VCaP (cell line): ENCODE measurements around the gene ZNF599.
A peak's percentile ranks its signal among the peaks of the same experiment; 100 is the strongest.

Source experiments
- H3K27ac ChIP-seq: fragments of 450-650 bp; 2 replicates; pipeline ENCODE4 v1.5.1; 2017
- TF ChIP-seq, protein P1 (sequence below): fragments of 450-650 bp; conservative IDR thresholded peaks from 2 replicates; pipeline ENCODE4 v1.5.1; 2017; ENCODE audit warnings: mild to moderate bottlenecking, moderate library complexity

The ZNF599 gene

GRCh38 chr19:34774857-34775256 lies 1.8 kb upstream of the ZNF599 start:
- no peak overlapping the region for H3K27ac ChIP-seq
- TF ChIP-seq, protein P1, sequence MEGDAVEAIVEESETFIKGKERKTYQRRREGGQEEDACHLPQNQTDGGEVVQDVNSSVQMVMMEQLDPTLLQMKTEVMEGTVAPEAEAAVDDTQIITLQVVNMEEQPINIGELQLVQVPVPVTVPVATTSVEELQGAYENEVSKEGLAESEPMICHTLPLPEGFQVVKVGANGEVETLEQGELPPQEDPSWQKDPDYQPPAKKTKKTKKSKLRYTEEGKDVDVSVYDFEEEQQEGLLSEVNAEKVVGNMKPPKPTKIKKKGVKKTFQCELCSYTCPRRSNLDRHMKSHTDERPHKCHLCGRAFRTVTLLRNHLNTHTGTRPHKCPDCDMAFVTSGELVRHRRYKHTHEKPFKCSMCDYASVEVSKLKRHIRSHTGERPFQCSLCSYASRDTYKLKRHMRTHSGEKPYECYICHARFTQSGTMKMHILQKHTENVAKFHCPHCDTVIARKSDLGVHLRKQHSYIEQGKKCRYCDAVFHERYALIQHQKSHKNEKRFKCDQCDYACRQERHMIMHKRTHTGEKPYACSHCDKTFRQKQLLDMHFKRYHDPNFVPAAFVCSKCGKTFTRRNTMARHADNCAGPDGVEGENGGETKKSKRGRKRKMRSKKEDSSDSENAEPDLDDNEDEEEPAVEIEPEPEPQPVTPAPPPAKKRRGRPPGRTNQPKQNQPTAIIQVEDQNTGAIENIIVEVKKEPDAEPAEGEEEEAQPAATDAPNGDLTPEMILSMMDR = no peak

- H3K27ac ChIP-seq = peak overlapping the region; percentile 82; the same call in 1 of the 2 replicates
- TF ChIP-seq, protein P1 = no peak
Observed at GRCh38 chr19:34773555-34773864, 495 bp upstream of the ZNF599 start.

DNA sequence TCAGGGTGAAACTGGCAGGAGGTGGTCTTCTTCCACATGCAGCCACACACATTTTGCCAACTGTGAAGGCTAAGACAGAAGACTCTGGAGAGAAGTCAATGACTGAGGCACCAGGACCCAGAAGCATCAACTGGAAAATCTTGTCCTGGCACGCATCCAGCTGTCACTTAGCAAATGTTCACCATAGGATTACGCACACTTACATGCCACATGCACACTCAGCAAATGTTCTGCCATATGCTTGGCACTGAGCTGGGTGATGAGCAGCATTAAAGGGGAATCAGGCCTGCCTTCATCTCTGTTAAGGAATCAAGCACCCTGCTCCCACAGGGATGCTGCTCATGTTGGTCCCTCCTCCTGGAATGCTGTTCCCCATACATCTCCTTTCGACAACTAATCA lies 5.1 kb downstream of the ZNF599 start:
- no peak overlapping the region for H3K27ac ChIP-seq
- TF ChIP-seq, protein P1 = no peak

DNA sequence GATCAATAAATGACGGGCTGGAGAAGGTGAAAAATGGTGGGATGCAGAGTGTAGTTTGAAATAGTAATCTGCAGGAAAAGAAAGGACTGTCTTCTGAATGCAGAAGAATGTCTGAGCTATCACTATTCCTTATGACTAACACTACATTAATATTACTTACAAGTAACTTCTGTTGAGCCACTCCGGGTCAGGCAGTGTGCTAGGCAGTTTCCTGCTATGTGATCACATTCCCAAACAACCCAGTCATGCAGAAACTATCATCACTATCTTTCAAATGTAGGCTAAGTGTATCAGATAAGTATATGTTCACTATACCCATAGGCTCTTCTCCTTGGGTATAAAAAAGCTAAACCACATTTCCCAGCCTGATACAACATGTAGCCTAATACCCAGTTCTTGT lies 6.6 kb downstream of the ZNF599 start:
- H3K27ac ChIP-seq = no peak overlapping the region
- TF ChIP-seq, protein P1 = no peak

- TF ChIP-seq, protein P1 = no peak
- no peak overlapping the region for H3K27ac ChIP-seq
Observed at GRCh38 chr19:34759218-34759917, 13.6 kb downstream of the ZNF599 start.

DNA sequence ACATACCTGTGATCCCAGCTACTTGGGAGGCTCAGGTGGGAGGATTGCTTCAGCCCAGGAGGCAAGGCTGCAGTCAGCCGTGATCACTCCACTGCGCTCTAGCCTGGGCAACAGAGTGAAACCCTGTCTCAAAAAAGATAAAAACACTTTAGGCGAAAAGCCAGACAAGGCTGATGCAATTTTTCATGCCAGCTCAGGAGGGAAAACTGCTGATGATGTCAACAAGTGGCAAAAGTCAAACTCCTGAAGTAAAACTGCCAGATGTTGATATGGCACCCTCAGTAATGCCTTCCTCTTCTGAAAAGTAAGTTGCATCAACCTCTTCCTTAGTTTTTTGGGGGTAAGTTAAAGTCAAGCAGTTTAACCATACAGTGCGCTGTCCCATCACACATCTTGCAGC lies 15.6 kb downstream of the ZNF599 start:
- H3K27ac ChIP-seq = no peak overlapping the region
- TF ChIP-seq, protein P1 = no peak

DNA sequence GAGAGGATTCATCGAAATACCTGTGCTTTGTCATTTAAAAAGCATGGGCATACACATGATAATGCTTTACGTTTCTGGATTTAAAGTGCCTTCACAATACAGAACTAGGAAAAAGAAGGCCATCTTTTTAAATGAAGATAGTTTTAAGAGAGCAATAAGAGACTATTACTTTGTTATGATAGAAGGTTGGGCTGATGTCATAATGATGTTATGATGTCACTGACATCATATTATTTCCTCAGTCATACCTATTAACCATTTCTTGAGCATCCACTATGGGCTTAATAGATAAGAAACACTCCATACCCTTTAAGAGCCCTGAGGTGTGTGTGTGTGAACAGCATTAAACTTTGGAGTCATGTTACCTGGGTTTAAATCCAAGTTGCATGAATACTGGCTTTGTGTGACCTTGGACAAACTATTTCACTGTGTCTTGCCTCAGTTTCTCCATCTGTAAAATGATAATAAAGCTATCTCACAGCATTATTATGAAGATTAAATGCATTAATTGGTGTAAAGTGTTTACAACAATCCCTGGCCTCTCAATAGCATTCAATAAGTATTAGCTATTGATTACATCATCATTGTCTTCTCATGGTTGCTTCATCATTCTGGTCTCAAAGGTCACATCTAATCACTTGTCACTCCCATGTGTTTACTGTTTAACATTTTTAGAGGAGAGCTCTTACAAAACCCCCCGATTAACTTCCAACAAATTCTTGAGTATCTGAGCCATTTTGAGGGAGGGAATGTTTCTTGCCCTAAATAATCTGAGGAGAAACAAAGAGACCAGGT lies 27.9 kb downstream of the ZNF599 start:
- H3K27ac ChIP-seq = no peak overlapping the region
- TF ChIP-seq, protein P1 = no peak
